H1 (cell line): ENCODE results near the gene CCL3.

Experiments
- CBX5 ChIP-seq: fragments of 300-800, 300-1000 bp; sonication (generic); IDR thresholded peaks from 2 replicates; pipeline ENCODE4 v1.7.1; 2016; ENCODE audit warnings: antibody characterized with exemption, low read length, low read depth
- CHD2 ChIP-seq: IDR thresholded peaks from 2 replicates; pipeline ENCODE4 v1.6.1; 2012; ENCODE audit warnings: low read length, improper control_type of control experiment
- CTCF ChIP-seq, 3 experiments: IDR thresholded peaks; 1 replicate in 2 of 3; 2 replicates in 1 of 3; pipeline versions ENCODE4 v1.5.1 to v1.6.1; 2011; ENCODE audit warnings: low read length in 3 of 3, mild to moderate bottlenecking in 3 of 3, inconsistent platforms in 2 of 3, low read depth in 1 of 3, moderate library complexity in 1 of 3; ENCODE audit not compliant: insufficient read depth in 1 of 3; ENCODE audit errors: control extremely low read depth in 1 of 3
- EP300 ChIP-seq, 2 experiments: IDR thresholded peaks; 1 replicate in 1 of 2; 2 replicates in 1 of 2; pipeline ENCODE4 v1.6.1; 2011 to 2012; ENCODE audit warnings: low read depth in 2 of 2, low read length in 2 of 2, mild to moderate bottlenecking in 2 of 2, borderline replicate concordance in 1 of 2, inconsistent platforms in 1 of 2, moderate library complexity in 1 of 2
- EZH2 ChIP-seq: fragments of 200-600 bp; sonication (generic); IDR thresholded peaks from 2 replicates; pipeline ENCODE4 v1.7.1; 2012; ENCODE audit warnings: low read depth, mild to moderate bottlenecking, moderate library complexity, low read length, inconsistent platforms; ENCODE audit not compliant: severe bottlenecking
- MAX ChIP-seq: IDR thresholded peaks from 2 replicates; pipeline ENCODE4 v1.6.1; 2012; ENCODE audit warnings: inconsistent platforms
- POLR2A ChIP-seq, 2 experiments: IDR thresholded peaks; 1 replicate in 1 of 2; 2 replicates in 1 of 2; pipeline ENCODE4 v1.6.1; 2011; ENCODE audit warnings: low read depth in 2 of 2, low read length in 2 of 2, mild to moderate bottlenecking in 2 of 2; ENCODE audit errors: control extremely low read depth in 1 of 2
- POLR2AphosphoS5 ChIP-seq: IDR thresholded peaks from 2 replicates; pipeline ENCODE4 v1.6.1; 2011; ENCODE audit warnings: low read depth, low read length
- SAP30 ChIP-seq: fragments of 300-600 bp; sonication (generic); IDR thresholded peaks from 2 replicates; pipeline ENCODE4 v1.7.1; 2012; ENCODE audit warnings: low read length, moderate library complexity, mild to moderate bottlenecking, inconsistent platforms; ENCODE audit not compliant: insufficient read depth, insufficient replicate concordance
- SRF ChIP-seq: IDR thresholded peaks from 2 replicates; pipeline ENCODE4 v1.6.1; 2011; ENCODE audit warnings: mild to moderate bottlenecking, low read depth, low read length, moderate library complexity
- SUZ12 ChIP-seq: fragments of 200-600 bp; sonication (generic); IDR thresholded peaks from 2 replicates; pipeline ENCODE4 v1.6.1; 2012; ENCODE audit warnings: mild to moderate bottlenecking, inconsistent platforms, low read length, moderate library complexity, mixed read lengths
- TAF1 ChIP-seq: IDR thresholded peaks from 2 replicates; pipeline ENCODE4 v1.6.1; 2011; ENCODE audit warnings: mild to moderate bottlenecking, low read depth, low read length

GRCh38 chr17:36112572-36112971, 22.6 kb upstream of the CCL3 start:
- TF ChIP-seq CBX5 (no peak), EP300 (IDR thresholded peaks at IDR 0.05; ENCODE audit: borderline replicate concordance in 1 of 2, low read depth in 2 of 2, low read length in 2 of 2) (no peak), CTCF (IDR thresholded peaks at IDR 0.05; ENCODE audit: control extremely low read depth in 1 of 3, insufficient read depth in 1 of 3, low read depth in 1 of 3, low read length in 3 of 3) (no peak), CHD2 (no peak), POLR2A (IDR thresholded peaks at IDR 0.05; ENCODE audit: control extremely low read depth in 1 of 2, low read depth in 2 of 2, low read length in 2 of 2) (no peak), POLR2AphosphoS5 (no peak), MAX (no peak), SRF (no peak), EZH2 (no peak), SAP30 (no peak), TAF1 (no peak), SUZ12 (no peak)
